Amniotic stem cell (primary cell): Measurements from ENCODE around the gene BET1L.
A peak's percentile ranks its signal among the peaks of the same experiment; 100 is the strongest.
"Not testable (repeated sequence)": the region's sequence is repeated elsewhere in the genome, so short reads cannot be mapped to it uniquely, and the experiment has no call there.

Source experiments
- DNase-seq: peaks from one replicate; lab custom pipeline; 2025; lab: John Stamatoyannopoulos, UW

BET1L gene

DNA sequence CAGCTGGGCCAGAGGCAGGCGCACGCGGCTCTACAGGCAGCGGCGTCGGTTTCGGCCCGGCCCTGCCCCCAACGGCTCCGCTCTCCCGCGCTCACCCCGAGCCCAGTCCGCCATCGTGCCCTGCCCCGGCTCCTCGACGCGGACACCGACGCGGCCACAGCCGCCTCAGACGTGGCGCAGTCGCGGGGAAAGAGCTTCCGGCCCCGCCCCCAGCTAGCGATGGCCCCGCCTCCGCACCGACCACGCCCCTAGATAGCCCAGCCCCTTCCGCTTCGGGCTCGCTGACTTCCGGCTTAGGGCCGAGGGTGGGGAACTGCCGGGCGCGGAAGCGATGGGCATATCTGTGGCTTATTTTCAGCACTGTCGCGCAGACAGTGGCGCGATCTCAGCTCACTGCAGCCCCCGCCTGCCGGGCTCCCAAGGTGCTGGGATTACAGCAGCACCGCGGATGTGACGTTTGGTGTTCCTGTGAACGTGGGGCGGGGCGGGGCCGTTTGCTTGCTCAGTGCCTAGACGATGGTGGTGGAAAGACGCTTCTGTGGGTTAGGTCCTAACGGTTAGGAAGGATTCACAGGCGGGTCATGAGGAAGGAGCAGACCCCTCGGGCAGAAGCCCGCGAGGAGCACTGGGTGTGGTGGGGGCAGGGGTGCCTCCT is at the start of gene BET1L, which contains the start of gene RIC8A:
BET1L (minus strand) TSS at position 192 of the 655 bp plus-strand sequence; CDS start at position 114, 78 bp downstream.
RIC8A (plus strand) TSS at position 501 of the 655 bp plus-strand sequence. CDS start 1,147 bp downstream, outside the sequence.
- DNase-seq = peak; percentile 94

- DNase-seq = no peak
These were observed 48.6 kb upstream of the BET1L start for GRCh38 chr11:255816-256215.

DNA sequence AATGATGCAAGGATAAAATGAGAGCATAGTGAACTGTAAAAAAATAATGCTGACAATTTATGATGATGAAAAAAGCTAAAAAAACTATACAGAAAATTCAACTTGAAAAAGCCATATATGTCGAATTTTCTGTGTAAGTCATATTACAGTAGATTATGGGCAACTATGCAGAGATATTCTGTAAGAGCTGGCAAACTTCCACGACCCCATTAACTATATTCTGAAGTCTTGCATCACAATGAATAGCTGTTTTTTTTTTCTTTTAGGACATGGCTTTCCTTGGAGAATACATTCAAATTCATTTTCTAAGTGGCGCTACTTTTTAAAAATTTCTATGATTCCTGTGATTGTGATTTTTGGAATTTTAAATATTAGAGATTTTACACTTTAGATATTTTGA is 48.0 kb upstream of the BET1L start:
- no peak for DNase-seq

DNA sequence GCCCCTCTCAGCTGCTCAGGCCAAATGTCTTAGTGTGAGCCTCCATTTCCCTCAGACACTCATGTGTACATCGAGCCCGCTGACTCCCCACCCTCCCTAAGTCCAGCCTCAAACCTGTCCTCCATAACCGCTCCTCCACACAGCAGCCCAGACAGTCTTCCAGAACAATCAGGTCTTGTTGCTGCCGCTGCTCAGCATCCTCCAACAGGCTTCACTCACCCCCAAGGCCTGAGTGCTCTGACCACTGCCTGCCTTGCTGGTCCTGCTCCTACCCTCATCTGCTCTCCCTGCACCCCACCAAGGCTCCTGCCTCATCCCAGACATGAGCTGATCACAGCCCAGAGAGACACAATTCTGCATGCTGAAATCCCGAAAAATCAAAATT is 46.7 kb upstream of the BET1L start:
- DNase-seq = no peak

DNA sequence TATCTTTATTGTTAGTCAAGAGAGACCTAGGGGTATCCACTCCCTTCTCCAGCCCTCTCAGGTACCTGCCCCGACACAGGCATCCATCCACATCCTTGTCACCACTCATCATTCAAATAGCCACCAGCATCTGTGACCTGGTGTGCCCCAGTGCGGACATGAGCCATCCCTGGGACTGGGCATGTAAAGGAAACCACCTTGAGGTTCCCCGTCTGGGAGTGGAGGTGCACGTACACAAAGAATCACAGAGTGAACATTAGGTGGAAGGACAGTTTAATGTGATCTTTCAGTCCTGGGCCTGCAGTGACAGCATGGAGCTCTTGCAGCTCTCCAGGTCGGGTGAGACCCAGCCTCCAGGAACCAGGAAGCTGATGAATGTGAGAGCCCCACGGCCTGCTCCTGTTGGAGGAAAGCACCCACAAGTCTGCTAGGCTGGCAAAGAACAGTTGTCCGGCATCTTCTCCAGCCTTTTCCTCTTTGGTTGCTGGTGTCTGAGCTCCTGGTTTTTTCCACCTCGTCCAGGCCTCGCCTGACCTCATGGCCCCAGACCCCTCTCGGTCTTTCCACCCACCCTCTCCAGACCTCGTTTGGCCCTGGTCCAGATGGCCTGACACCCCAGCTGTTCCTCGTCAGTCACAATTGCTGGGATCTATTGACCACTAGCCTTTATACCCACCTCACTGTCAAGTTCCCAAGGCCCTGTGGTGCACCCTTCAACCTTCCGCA is 46.1 kb upstream of the BET1L start:
- no peak for DNase-seq

GRCh38 chr11:252666-253065 is 45.5 kb upstream of the BET1L start:
- no peak for DNase-seq

DNA sequence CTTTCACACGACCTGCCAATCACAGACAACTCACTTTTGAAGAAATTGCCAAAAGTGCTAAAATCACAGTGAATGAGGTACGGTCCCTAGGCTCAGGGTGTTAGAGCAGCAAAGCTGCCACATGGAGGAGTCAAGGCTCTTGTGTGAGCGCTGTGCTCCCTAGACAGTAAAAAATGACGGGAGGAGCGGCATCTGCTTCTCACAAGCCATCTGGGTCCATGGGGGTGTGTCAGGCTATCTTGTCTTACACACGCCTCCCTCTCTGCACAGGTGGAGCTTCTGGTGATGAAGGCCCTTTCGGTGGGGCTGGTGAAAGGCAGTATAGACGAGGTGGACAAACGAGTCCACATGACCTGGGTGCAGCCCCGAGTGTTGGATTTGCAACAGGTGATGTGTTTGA is 44.4 kb upstream of the BET1L start:
- DNase-seq = no peak

DNA sequence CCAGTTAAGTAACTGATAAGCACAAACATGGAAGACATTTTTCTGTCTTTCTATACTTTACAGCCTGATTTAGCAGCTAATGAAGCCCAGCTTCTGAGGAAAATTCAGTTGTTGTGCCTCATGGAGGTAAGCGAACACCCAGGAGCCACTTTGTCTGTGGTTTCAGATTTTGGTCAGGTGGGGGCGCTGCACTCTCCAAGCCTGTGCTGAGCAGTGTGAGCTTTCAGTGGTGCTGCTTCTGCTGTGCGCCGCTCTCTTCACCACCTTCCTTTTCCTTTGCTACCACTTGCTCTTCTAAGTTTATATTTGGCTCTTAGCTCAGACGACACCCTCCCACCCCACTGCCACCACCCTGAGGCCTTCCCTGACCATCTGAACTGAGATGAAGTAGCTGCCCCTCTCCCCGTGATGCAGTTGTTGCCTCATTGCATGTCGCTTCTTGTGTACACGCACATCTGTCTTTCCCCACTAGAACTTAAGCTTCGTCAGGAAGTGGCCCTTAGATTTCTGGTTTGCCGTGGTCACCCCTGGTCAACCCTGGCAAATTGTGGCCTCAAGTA is 43.6 kb upstream of the BET1L start:
- DNase-seq = no peak

- DNase-seq = no peak
These were observed 43.1 kb upstream of the BET1L start for GRCh38 chr11:250274-250673.

DNA sequence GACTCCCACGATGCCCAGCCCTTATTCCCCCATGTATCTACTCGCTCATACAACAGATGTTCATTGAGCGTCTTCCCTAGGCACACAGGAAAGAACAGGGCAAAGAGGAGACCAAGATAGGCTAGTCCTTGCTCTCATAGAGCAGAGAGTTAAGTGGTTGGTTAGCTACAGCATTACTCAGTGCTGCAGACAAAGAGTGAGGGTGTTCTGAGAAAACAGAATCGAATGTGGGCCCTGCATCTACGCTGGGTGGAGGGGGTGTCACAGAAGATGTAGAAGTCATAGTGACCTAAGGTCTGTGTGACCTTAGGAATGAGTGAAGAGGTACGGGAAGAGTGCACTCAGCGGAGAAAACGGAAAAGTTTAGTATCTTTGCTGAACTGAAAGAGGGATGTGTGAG is 41.9 kb upstream of the BET1L start:
- no peak for DNase-seq

- DNase-seq = no peak
These were observed 37.2 kb upstream of the BET1L start for GRCh38 chr11:244376-244775.

DNA sequence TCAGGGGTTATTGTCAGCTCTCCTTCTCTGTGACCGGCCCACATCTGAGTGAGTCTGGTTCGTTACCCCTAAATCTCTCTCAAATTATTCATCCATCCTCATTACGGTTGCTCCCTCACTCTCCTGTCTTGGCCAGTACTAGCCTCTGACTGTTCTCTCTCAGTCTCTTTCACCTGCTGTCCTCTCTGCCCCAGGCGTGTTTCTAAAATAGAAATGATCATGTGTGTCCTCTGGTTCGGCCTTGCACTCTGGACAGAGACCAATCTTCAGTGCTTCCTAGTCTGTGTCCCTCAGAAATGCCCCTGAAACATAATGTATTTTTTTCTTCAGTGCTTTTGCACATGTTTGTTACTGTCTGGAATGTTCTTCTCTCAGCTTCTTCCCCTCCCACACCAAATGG is 34.4 kb upstream of the BET1L start:
- DNase-seq = no peak

DNA sequence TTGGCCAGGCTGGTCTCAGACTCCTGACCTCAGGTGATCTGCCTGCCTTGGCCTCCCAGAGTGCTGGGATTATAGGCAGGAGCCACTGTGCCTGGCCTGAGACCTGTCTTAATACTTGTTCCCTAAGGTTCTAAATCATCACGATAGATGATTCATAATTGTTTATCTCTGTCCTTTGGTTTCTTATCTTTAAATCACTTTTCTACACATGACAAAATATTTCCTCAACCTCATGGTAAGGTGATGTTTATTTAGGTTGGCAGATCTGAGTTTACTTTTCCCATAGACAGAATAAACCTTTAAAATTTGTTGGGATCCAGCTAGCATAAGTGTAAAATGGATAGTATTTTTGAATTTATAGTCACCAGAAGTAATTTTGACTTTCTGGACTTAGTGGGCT is 33.1 kb upstream of the BET1L start:
- no peak for DNase-seq

- DNase-seq = not testable (repeated sequence)
These were observed 31.1 kb upstream of the BET1L start for GRCh38 chr11:238346-238745.

DNA sequence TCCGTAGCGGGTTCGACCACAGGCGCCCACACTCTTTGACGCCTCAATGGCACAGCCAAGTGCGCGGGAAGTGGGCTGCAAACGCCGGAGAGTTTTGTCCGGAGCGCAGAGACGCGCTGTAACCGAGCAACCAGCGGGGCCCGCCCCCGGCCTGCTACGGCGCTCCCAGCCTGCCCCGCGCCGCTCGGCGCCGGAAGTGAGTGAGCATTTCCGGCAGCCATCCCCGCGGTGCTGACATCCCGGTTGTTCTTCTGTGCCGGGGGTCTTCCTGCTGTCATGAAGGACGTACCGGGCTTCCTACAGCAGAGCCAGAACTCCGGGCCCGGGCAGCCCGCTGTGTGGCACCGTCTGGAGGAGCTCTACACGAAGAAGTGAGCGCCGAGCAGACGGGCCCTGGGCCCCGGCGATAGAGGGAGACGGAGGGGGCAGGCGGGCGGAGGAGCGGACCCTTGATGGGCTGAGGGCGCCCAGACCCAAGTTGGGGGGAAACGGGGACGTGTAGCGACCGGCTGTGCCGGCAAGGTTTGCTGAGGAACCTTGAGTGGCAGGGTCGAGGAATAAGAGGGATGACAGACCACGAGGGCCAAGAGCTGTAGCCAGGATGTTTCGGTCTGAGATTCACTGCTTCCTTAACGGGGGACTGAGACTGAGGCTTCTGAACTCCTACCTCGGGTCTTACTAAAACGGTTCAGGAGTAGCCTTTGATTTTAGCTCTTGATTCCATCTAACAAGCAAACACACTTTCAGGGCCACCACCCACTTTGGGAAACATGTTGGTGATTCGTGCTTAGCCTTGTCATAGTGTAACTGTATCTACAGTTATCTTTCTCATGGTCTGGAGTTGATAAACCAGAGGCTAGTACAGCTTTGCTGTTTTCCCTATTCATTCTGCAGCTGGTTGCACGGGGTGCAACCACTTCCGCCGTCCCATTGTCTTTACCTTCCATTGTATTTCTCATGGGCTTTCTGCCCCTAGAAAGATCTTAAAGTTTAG is 29.9 kb upstream of the BET1L start, which contains the start of gene PSMD13:
PSMD13 (plus strand) TSS at position 203 of the 994 bp plus-strand sequence; CDS start at position 277, 74 bp downstream.
- peak; percentile 85 for DNase-seq

DNA sequence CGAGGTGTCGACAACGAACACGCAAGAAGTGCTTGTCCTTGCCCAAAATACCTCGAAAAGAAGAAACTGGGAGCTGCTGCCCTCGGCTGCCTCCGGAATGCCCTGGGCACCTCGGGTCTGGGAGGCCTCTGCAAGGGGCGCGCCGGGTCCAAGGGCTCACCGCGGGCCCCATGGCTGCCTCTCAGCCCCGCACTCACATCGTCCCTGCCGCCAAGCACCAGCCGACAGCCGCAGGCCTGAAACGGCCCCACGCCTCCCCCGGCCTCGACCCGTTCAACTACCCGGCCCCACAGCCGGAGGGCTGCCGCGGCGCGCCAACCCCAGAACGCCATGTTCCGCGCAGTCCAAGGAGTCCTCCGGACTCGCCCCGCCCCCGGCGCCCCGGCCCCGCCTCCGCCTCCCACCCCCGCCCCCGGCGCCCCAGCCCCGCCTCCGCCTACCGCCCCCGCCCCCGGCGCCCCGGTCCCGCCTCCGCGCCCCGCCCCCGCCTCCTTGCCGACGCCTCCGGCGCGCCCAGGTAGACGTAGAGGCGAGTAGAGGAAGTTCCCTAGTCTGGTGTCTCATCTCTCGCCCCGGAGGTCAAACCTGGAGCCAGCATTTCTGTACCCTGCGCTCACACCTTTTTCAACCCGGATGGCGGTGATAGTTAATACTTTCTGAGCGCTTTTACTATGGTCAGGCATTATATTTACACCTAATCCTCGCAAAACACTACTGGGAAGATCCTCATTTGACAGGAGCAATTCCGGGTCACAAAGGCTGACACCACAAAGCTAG is 29.0 kb upstream of the BET1L start, which contains the start of gene SIRT3:
SIRT3 (minus strand) TSS at position 346 of the 777 bp plus-strand sequence; CDS start at position 332, 14 bp downstream.
- peak; percentile 49 for DNase-seq

GRCh38 chr11:235609-235996 is 28.4 kb upstream of the BET1L start:
- DNase-seq = no peak

DNA sequence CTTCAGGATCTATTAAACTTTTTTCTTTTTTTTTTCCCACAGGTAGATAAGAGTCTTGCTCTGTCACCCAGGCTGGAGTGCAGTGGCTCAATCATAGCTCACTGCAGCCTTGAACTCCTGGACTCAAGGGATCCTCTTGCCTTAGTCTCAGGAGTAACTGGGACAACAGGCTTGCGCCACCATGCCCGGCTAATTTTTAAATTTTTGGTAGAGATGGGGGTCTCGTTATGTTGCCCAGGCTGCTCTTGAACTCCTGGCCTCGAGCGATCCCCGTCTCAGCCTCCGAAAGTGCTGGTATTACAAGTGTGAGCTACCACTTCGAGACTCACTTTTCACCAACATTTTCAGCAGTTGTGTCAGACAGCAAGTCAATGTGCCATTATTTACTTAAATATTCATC is 28.0 kb upstream of the BET1L start:
- no peak for DNase-seq

- no peak for DNase-seq
These were observed 25.8 kb upstream of the BET1L start for GRCh38 chr11:232783-233565.

GRCh38 chr11:230431-230830 is 23.2 kb upstream of the BET1L start:
- no peak for DNase-seq
